GM19372 (cell line): ENCODE data around the gene SLC41A3.

Source experiments
- ATAC-seq: cut with Tn5 transposase; IDR thresholded peaks from one replicate; pipeline ENCODE4 v1.9.1; 2021; ENCODE audit warnings: mild to moderate bottlenecking, low read depth, moderate library complexity; ENCODE audit not compliant: unreplicated experiment

Gene SLC41A3

DNA sequence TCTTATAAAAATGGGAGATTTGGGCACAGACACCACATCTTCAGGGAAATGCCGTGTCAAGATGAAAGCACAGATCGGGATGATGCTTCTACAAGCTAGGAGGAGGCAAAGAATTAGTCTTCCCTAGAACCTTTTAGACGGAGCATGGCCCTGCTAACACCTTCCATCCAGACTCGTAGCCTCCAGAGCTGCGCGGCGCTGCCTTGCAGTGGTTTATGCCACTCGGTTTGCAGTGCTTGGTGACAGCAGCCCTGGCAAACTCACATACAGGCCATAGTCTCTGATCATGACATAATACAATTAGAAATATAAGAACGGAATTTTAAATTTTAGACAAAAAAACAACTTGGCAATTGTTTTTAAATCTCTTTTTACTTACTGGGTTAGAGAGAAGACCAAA lies 37.1 kb upstream of the SLC41A3 start:
- no peak for ATAC-seq

DNA sequence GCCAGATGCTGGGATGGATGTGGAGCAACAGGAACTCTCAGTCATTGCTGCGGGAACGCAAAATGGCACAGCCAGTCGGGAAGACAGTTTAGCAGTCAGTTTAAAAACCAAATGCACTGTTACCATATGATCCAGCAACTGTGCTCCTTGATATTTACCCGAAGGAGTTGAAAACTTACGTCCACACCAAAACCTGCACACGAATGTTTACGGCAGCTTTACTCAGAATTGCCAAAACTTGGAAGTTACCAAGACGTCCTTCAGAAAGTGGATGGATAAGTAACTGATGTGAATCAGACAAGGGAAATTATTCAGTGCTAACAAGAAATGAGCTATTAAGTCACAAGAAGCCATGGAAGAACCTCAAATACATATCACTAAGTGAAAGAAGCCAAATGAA lies 36.1 kb upstream of the SLC41A3 start:
- ATAC-seq = no peak

DNA sequence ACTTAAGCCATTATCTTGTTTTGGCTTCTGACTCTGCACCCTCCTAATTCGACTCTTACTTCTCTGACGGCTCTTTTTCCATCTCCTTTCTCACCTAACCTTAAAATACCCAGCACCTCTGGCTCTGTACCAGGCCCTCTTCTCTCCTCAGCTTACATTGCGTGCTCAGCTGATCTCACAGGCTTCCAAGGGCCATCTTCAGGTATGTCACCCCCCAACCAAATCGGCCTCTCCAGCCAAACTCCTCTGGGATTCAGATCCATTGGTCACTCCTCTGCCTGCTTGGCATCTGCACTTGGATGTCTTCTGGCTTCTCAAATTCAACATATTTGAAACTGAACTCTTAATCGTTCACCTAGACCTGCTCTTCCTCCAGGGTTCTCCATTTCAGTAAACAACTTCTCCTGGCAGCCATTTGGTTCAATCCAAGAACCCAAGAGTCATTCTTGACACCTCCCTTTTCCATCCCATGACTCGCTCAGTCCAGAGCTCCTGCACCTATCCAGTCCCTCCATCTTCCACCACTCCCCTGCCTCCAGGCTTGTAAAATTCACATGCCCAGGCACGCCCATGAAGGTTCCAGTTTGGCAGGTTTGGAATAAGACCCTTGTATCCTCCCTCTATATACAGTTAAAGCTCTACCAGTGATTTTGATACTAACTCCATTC lies 35.2 kb upstream of the SLC41A3 start:
- no peak for ATAC-seq

DNA sequence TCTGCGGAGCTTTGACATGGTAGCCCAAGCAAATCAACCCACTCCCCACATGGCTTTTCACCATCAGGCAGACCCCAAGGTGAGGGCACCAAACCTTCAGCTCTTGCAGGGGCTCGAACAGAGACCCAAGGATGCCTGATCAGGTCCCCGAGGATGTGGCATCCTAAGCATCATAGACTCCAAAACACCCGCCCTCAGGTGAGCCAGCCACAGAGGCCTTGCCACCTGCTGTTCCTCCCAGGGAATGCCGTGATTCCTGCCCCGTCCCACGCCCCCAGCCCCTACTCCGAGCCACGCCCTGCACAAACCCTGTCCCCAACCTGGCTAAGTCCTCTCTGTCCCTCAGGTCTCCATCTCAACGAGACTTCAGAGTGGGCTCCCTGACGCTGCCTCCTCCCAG lies 34.7 kb upstream of the SLC41A3 start:
- ATAC-seq = no peak

DNA sequence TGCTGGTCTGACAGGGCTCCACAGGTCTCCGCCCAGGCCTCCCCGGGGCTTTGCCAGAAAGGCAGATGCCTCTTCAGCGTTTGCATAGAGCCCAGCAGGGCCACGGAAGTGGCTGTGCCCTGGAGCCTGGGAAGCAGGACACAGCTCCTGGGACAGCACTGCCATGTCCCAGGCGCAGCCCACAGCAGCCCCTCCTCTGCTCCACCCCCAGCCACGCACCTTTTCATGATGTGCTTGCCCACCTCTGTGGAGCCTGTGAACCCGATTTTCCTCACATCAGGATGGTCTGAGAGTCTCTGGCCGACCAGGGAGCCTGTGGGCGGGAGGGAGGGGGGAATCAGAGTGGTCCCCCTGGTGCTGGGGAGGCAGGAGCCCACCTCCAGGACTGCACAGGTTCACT lies 33.9 kb upstream of the SLC41A3 start:
- ATAC-seq = no peak

DNA sequence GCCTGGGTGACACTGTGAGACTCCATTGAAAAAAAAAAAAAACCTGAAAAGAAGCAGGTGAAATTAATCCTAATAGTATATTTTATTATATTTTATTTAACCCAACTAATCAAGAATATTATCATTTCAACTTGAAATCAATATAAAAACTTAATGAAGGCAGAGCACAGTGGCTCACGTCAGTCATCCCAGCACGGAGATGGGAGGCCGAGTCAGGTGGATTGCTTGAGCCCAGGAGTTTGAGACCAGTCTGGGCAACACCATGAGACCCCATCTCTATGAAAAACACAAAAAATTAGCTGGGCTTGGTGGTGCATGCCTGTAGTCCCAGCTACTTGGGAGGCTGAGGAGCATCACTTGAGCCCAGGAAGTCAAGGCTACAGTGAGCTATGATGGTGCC lies 33.3 kb upstream of the SLC41A3 start:
- ATAC-seq = no peak

DNA sequence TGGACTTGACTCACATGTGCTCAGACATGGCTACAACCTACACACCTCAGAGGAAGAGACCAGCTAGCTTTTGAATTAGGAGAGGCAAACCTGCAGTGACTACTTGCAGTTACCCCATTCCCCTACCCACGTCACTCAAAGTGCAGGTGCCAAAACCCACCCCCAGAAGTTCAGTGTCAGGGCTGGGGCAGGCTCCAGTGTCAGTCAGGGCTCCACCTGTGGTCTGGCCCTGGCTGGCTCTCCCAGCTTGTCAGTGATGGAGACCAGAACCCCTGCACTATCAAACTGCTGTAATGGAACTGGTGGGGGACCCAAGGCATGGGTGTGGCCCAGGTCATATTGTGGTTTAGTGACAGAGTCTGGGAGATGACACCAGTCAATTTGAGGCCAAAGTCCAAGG lies 32.6 kb upstream of the SLC41A3 start:
- ATAC-seq = no peak

DNA sequence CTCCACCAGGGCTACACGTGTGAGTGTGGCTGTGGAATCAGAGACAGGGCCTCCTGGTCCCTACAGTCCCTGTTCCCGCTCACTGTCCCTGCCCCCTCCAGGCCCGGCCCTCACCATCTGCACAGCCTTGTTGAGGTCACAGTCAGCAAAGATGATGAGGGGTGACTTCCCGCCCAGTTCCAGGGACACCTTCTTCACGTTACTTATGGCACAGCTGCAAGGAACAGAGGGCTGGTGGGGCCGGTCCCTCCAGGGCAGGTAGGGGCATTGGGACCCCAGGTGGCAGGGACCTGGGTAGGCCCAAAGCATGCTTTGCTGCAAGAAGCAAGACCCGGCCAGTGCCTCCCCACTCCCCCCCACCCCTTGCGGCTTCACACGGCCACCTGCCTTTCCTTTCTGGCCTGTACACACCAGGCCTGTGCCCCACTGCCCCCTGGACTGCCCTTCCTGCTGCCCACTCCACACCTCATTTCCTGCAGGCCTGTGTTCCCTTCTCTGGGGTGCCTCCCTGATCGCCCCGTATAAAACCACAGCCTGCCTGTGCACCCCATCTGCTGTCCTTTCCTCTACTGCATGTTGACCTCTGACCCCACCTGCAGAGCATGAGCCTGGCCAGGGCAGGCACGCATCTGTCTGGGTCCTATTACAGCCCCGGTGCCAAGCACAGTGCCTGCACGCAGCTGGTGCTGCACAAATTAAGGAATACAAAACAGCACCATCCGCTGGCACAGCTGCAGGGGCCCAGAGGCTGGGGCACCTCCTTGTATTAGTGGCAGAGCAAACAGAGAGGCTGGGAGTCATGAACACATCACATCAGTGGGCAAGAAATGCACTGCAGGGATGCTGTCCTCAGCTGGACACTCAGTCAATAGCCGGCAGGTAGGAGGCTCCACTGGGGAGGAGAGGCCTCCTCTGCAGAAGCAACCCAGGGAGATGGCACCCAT lies 30.8 kb upstream of the SLC41A3 start:
- ATAC-seq = no peak

DNA sequence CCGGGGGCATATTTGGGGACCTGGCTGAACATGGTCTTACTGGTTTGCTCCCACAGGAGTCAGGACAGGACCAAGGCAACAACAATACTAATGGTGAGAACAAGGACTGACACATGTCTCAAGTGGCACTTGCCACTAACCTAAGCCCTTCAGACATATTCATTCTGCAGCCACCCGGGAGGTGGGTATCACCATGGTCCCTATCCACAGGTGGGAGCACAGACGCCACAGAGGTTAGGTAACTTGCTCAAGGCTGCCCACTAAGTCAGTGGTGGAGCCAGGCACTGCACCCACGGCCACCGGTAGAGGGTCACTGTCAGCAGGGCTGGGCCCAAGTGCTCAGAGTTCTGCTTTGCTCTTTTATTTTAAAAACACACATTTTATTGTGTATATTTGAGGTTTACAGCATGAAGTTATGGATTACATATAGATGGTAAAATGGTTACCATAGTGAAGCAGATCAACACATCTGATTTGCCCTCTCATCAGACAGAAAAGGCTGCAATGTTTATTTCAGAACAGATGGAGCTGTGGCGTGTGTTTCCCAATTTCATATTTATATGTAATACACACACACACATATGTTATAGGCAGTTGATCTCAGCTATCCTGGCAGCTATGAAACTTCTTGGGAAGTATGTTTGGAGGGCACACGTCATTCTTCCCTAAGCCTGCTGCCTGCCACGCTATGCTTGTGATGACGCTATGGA lies 30.0 kb upstream of the SLC41A3 start:
- no peak for ATAC-seq

DNA sequence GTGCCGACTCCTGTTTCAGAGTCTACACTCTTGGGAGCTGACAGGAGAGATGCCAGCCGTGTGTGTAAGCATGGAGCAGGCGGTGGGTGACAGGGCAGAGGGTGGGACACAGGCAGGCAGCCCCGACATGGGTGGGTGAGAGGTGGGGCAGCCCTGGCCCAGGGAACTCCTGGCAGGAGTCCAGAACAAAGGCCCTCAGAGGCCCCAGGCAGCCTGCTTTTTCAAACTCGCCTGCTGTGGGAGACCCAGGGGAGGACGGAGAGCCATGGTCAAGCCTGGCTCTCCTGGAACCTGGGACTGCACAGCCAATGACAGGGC lies 29.3 kb upstream of the SLC41A3 start:
- ATAC-seq = no peak

DNA sequence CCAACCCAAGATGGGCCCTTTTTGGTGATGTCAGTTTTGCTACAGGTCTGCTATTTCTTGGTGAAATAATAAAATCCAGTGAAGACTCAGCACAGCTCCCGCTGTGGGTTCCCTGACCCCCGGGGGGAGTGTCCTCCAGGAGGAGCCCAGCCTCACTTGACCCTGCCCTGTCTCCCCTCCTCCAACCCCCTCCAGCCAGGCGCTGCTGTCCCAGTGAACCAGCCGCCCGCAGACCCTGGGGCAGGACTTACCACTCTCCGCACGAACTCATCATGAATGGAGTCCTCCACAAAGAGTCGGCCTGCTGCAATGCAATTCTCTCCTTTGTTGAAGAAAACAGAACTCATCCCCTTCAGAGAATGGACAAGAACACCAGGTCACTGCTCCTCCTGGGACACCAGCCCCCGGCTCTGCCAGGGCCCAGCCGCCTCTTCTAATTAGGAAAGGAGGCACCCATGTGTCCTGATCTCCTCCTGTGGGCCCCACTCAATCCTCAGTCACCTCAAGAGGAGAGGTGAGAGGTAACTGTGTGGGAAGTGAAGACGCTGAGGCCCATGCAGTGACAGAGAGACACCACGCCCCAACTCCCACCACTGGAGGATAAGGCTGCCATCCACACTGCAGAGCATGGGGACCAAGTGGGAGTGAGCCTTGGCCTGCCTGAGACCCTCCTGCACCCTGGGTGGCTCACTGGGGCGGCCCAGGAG lies 28.8 kb upstream of the SLC41A3 start:
- ATAC-seq = no peak

DNA sequence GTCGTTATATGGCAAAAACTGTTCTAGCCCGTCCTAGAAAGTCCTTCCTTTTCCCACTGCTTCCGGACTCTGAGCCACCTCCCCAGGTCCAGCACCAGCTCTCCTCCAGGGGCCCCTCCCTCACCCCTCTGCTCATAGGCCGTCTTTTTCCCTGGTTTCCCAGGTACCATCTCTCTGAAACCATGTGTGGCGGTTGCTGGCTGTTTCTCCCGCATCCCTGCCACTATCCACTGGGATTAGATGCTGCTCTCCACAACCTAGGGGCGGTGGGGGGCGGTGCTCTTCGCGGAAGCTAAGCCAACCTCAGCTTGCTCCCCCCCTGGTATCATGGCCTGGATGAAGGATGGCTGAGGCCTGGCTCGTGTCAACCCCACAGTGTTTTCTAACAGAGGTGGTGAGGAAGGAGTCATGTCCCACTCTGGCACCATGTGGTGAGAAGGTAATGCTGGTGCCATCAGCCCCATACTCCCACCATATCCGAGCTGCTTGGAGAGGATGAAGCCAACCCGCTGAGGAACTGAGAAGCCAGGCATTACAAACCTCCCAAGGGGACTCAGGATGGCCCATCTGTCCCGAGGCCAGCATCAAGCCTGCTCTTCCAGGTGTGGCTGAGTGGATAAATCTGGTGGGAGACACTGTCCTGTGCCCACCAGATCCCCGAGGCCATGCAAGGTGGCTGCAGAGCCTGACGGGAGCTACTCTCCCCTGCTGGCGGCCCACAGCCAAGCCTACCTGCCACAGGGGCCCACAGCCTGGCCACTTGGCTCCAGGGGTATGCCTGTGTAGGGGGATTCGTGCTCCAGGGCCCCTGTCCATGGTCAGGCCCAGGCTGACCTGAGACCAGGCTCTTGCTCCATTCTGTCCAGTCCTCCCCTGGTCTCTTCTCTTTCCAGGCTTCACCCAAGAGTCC lies 27.9 kb upstream of the SLC41A3 start:
- no peak for ATAC-seq

DNA sequence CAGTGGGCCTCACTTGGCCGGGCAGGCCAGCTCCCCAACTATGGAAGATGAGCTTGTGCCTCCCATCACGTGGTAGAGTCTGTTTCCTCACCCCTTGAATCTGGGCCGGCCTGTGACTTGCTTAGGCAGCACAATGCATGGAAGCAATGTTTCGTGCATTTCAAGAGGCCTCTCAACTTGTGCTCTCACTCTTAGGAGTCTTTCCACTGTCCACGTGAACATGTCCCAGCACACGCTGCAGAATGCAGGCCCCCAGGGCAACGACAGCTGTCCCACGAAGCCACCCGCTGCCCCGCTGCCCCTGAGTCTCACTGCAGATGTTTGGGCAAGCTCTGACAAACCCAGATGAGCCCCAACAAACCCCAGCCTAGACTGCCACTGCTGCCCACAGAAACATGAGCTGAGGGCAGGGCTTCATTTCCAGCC lies 27.2 kb upstream of the SLC41A3 start:
- no peak for ATAC-seq

DNA sequence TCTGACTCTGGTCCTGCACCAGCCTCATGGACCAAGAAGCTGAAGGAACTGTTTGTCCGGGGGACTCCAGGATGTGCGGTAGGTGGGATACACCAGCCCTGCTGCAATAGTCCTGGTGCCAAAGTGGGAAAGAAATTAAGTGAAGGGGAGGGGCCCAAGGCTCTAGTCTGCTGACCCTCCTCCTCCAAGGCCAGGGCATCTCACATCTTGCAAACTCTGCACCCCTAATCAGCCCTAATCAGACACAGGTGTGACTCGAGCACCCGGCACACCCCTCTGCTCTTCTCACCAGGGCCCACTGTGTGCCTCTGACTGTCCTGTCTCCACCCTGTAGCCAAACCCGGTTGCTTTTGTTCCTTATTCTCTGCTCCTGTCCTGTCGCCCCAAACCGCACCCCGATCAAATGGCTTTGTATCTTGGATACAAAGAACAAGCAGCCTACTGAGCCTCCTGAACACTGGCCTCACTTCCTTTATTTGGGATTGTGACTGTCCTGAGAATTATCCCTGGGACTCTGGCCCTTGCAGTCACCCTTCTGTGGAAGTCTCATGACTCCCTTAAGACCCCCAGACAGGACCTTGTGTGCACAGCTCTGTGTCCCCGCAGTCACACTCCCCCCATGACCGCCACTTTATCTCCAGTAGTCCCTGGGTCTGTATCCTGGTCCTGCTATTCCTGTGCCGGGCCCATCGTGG lies 26.7 kb upstream of the SLC41A3 start:
- ATAC-seq = no peak

DNA sequence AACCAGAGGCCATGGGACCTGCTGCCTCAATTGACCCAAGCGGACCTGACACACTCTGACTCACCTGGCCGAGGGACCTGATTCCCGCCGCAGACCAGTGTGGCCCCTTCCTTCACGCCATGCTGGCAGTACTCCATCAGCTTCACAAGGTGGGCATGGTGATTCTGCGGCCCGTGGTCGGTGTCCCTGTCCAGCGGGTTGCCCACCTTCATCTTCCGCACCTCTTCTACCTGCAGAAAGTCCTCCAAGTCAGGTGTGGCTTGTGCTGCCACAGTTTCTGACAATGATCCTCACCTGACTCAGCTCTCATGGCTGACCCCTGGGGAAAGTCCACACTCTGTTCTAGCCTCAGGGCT lies 25.9 kb upstream of the SLC41A3 start:
- ATAC-seq = no peak

DNA sequence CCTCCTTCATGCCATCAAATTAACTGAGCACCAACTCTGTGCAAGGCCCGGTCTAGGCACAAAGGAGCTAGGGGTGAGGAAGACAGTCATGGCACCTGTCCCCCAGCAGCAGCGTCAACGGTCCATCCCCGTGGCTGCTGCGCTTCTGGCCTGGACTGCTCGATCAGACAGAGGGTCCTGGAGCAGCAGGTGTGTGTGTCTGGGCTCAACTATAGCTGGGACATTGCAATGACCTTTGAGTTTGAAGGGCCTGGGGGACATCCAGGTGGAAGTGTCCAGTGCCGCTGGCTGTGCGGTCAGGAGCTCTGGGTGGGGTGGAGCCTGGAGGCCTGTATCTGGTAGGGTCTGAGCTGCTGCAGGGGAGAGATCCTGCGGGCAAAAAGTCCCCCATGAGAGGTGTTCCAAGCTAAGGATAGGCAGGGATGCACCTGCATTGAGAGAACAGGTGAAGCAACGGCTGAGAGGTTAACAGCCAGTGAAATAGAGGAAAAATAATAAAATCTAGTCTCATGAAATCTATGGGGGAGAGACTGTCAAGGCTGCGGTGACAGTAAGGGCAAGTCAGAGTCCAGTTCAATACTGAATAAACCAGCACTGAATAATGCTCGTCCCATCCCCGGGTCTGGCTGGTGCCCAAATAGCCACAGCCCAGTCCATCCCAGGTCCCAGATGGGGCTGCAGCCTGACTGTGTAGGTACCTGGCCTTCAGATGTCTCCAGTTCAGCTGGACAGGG lies 25.4 kb upstream of the SLC41A3 start:
- no peak for ATAC-seq

DNA sequence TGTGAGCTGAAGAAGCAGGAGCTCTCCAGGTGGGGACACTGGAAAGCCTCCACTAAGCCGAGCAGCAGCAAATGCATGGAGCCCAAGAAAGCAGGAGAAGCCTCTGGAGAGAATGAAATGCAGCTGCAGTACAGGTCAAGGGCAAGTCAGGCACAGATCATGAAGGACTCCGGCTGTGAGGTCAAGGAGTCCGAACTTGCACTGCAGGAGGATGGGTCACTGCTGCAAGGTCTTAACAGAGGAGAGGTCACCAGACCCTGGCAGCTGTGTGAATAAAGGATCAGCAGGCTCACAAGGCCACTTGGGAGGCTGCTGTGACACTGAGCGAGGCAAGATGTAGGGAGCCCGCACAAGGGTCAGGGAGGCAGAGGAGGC lies 24.7 kb upstream of the SLC41A3 start:
- ATAC-seq = no peak

DNA sequence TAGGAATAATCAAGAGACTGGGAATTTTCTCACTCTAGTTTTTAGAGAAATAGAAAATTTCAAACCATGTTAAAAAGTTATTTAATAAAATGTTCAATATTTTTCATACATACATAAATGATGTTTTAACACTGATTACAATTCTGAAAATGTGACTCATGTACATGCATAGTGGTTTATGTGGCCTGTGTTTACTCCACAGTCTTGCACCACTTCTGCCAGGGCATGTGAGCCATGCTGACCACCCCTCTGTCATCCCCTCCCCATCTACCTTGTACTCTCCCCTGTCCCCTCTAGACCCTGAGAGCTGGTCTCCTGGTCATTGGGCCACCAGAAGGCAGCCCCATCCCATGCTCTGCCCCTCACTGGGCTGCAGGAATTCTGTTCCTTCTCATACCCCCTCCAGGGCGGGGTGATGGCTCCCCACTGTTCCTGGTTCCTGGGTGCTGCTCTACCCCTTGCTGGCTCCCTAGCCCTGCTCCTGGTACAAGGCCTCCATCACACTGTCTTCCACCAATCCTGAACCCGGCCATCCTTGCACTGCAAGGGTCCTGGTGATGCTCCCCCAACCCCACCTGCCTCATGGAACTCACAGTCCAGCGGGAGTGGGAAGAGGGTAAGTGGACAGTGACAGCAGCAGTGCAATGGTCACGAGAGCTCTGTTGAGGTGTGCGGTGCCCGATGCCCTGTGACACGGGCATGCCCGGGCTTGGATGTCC lies 24.2 kb upstream of the SLC41A3 start:
- ATAC-seq = no peak
